Retinal pigment epithelial cell (primary cell): ENCODE data around the gene DHH.
"Not testable (repeated sequence)": the region's sequence is repeated elsewhere in the genome, so short reads cannot be mapped to it uniquely, and the experiment has no call there.

Experiments
- DNase-seq: peaks from one replicate; pipeline ENCODE4 v3.0.0-alpha.2; 2010; ENCODE audit warnings: low read depth
- H3K4me3 ChIP-seq: 2 replicates; pipeline ENCODE4 v1.5.1; 2011; ENCODE audit warnings: mild to moderate bottlenecking, low read length, control low read depth, moderate library complexity
- CTCF ChIP-seq: conservative IDR thresholded peaks from 2 replicates; pipeline ENCODE4 v1.5.1; 2011; ENCODE audit warnings: low read depth, low read length, control low read depth, inconsistent platforms

DHH gene

DNA sequence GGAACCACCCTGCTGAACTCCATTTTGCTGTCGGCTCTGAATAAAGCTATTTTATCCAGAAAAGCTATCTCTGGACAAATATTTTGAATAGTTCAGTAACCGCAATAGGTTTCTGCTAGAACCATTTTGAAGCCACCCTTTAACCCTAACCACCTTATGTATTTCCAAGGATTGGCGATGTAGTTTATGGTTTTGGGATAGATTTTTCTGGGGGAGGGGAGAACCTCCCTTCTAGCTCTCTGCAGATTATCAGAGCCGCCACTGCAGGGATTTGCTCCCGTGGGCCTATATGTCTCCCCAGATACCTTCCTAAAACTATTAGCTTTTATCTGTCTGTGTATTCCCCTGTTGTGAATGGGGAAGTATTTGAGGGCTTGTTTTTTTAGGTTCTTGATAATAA lies 38.4 kb upstream of the DHH start:
- no peak overlapping the region for H3K4me3 ChIP-seq
- no peak for TF ChIP-seq CTCF
- no peak for DNase-seq

- peak overlapping the region; percentile 45 for H3K4me3 ChIP-seq
- no peak for TF ChIP-seq CTCF
- DNase-seq = peak; percentile 35
These were observed 37.4 kb upstream of the DHH start for GRCh38 chr12:49131894-49132461.

DNA sequence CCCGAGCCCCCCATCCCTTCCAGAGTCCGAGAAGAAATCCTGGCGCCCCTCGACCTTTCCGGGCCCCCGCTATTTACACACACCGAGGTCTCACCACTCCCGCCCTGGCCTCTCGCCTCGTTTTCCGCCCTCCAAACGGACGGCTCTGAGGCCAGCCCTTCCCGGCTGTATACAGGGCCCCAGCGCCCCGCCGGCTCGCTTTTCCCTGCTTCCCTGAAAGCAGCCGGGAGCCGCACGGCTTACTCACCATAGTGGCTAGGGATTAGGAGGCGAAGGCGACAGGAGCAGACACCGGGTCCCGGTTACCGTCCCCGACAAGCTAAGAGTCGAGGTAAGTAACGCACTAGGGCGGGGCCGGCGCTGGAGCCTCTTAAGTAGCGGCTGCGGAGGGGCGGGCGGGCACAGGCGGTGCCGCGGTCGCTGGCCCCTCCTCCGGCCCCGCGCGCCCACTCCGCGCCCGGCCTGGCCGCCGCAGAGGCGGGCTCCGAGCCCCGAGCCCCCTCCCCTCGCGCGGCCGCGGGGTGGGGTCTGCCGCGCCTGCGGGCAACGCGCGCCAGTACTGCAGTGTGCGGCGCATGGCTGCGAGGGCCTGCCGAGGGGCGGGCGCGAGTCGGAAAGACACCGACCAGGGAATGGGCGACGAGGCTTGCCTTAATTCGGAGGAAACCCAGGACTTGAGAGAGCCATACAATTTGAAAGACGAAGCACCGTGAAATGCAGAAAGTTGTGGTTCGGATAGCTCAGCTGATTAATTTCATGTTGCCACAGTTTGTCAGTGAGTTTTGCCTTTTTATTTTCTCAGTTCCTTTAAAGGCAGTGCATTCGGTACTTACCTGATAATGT lies 36.7 kb upstream of the DHH start, which contains the start of gene TUBA1B:
TSS of gene TUBA1B (minus strand) at position 345 of the 843 bp plus-strand sequence. CDS start at position 250, 95 bp downstream.
- no peak for TF ChIP-seq CTCF
- DNase-seq = peak; percentile 43
- peak within 1 kb of the TSS; percentile 92 for H3K4me3 ChIP-seq

- TF ChIP-seq CTCF = peak; percentile 90
- peak overlapping the region; percentile 92 for H3K4me3 ChIP-seq
- DNase-seq = peak; percentile 75
These were observed 35.8 kb upstream of the DHH start for GRCh38 chr12:49130151-49131050.

DNA sequence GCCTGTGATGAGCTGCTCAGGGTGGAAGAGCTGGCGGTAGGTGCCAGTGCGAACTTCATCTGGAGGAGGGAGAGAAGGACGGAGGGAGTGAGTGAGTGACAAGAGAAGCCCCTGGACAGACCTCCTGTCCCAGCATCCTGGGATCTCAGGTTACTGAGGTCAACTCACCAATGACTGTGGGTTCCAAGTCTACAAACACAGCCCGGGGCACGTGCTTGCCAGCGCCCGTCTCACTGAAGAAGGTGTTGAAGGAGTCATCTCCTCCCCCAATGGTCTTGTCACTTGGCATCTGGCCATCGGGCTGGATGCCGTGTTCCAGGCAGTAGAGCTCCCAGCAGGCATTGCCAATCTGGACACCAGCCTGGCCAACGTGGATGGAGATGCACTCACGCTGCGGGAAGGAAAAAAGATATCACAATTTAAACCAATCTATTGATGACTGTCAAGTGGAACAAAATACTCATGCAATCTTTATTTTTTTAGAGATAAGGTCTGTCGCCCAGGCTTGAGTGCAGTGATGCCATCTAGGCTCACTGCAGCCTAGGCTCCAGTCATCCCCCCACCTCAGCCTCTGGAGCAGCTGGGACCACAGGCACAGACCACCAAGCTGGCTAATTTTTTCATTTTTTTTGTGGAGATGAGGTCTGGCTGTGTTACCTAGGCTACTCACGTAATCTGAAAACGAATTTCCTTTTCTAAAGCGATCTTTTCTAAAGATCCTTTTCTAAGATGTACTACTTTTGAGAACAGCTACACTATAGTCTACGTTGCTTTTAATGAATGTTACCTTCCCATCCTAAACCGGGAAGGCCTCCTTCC lies 34.9 kb upstream of the DHH start:
- TF ChIP-seq CTCF = no peak
- H3K4me3 ChIP-seq = peak overlapping the region; percentile 92
- no peak for DNase-seq

- DNase-seq = not testable (repeated sequence)
These were observed 33.4 kb upstream of the DHH start for GRCh38 chr12:49127971-49128370.

More at GRCh38 chr12:49127971-49128370, 33.4 kb upstream of the DHH start:
- H3K4me3 ChIP-seq = not testable (repeated sequence)
